ENCODE data around the gene UTY.

Gene UTY

GRCh38 chrY:13361656-13362636, 117.9 kb downstream of the UTY start:
- TF ChIP-seq ESRRG (CRISPR knock-in tag; IDR thresholded peaks at IDR 0.05) (no peak), CREB5 (CRISPR knock-in tag; IDR thresholded peaks at IDR 0.05; ENCODE audit: low read depth) (no peak)
- ATAC-seq, result no peak

- no peak for ATAC-seq
- no peak for TF ChIP-seq GLIS3 (CRISPR knock-in tag; IDR thresholded peaks at IDR 0.05)
- TF ChIP-seq, protein P1, sequence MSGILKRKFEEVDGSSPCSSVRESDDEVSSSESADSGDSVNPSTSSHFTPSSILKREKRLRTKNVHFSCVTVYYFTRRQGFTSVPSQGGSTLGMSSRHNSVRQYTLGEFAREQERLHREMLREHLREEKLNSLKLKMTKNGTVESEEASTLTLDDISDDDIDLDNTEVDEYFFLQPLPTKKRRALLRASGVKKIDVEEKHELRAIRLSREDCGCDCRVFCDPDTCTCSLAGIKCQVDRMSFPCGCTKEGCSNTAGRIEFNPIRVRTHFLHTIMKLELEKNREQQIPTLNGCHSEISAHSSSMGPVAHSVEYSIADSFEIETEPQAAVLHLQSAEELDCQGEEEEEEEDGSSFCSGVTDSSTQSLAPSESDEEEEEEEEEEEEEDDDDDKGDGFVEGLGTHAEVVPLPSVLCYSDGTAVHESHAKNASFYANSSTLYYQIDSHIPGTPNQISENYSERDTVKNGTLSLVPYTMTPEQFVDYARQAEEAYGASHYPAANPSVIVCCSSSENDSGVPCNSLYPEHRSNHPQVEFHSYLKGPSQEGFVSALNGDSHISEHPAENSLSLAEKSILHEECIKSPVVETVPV (CRISPR knock-in tag; IDR thresholded peaks at IDR 0.05), result no peak
- no peak for TF ChIP-seq ZFP30 (CRISPR knock-in tag; IDR thresholded peaks at IDR 0.05)
- no peak for TF ChIP-seq PATZ1 (CRISPR knock-in tag; IDR thresholded peaks at IDR 0.05; ENCODE audit: borderline replicate concordance)
- TF ChIP-seq ZNF70 (CRISPR knock-in tag; IDR thresholded peaks at IDR 0.05), result no peak
Measured at GRCh38 chrY:13351443-13351842, 128.4 kb downstream of the UTY start.

DNA sequence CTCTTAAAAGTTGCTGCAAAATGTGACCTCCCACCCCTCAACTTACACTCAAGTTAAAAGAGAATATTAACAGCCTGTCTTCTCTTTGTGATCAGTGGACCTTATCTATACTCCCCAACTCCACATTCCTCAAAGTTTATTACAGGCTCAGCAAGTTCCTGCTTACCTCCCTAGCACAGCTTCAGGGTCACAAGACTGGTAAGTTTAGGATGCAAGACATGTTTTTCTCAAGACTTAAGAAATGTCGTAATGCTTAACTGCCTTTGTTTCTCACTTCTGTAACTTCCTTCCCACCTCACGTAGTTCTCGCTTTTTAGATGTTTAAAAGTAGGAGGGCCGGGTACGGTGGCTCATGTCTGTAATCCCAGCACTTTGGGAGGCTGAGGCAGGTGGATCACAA, 132.7 kb downstream of the UTY start:
- no peak for TF ChIP-seq SNAI2 (CRISPR knock-in tag; IDR thresholded peaks at IDR 0.05)
- no peak for TF ChIP-seq ZC3H10 (CRISPR knock-in tag; IDR thresholded peaks at IDR 0.05)
- no peak for TF ChIP-seq BACH2 (CRISPR knock-in tag; IDR thresholded peaks at IDR 0.05; ENCODE audit: borderline replicate concordance)
- no peak for TF ChIP-seq CREB5 (CRISPR knock-in tag; IDR thresholded peaks at IDR 0.05; ENCODE audit: low read depth)
- TF ChIP-seq RARB (CRISPR knock-in tag; IDR thresholded peaks at IDR 0.05), result no peak
- no peak for TF ChIP-seq CSDC2 (CRISPR knock-in tag; IDR thresholded peaks at IDR 0.05)
- no peak for TF ChIP-seq ZNF8 (CRISPR knock-in tag; IDR thresholded peaks at IDR 0.05)
- no peak for TF ChIP-seq TOX (CRISPR knock-in tag; IDR thresholded peaks at IDR 0.05; ENCODE audit: borderline replicate concordance)
- no peak for TF ChIP-seq ZFP30 (CRISPR knock-in tag; IDR thresholded peaks at IDR 0.05)
- TF ChIP-seq ZNF565 (CRISPR knock-in tag; conservative IDR thresholded peaks at IDR 0.05; ENCODE audit: low read depth), result no peak
- TF ChIP-seq OSR1 (CRISPR knock-in tag; IDR thresholded peaks at IDR 0.05), result no peak
- TF ChIP-seq ISL1 (CRISPR knock-in tag; IDR thresholded peaks at IDR 0.05), result no peak
- TF ChIP-seq POU6F1 (CRISPR knock-in tag; IDR thresholded peaks at IDR 0.05; ENCODE audit: borderline replicate concordance, low read depth), result no peak
- no peak for TF ChIP-seq ESRRG (CRISPR knock-in tag; IDR thresholded peaks at IDR 0.05)
- TF ChIP-seq ZNF70 (CRISPR knock-in tag; IDR thresholded peaks at IDR 0.05), result no peak
- TF ChIP-seq PPARA (CRISPR knock-in tag; IDR thresholded peaks at IDR 0.05; ENCODE audit: borderline replicate concordance), result no peak
- no peak for TF ChIP-seq TCF4 (CRISPR knock-in tag; IDR thresholded peaks at IDR 0.05; ENCODE audit: borderline replicate concordance)
- no peak for ATAC-seq

DNA sequence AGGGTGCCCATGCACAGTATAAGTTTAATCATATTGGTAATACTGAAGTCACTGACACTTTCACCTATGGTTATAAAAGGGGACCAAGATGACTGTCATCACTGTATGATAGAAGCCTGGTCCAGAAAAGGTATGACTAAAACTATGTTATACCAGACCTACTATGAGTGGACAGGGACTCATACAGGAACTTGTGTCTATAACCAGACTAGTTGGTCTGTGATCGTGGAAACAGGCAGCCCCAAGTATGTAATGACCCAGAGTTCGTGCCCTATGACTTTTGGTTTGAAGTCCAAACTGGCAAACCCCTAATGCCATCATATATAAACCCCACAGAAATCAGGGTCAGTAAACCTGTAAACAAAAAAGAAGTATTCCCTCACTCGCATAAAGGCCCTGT, 134.3 kb downstream of the UTY start:
- ATAC-seq, result no peak
- no peak for TF ChIP-seq ZFP3 (CRISPR knock-in tag; IDR thresholded peaks at IDR 0.05)
- TF ChIP-seq ZC3H10 (CRISPR knock-in tag; IDR thresholded peaks at IDR 0.05), result no peak
- no peak for TF ChIP-seq PPARA (CRISPR knock-in tag; IDR thresholded peaks at IDR 0.05; ENCODE audit: borderline replicate concordance)
- TF ChIP-seq RARB (CRISPR knock-in tag; IDR thresholded peaks at IDR 0.05), result no peak
- TF ChIP-seq GLIS3 (CRISPR knock-in tag; IDR thresholded peaks at IDR 0.05), result no peak
- TF ChIP-seq ISL1 (CRISPR knock-in tag; IDR thresholded peaks at IDR 0.05), result no peak
- no peak for TF ChIP-seq OSR1 (CRISPR knock-in tag; IDR thresholded peaks at IDR 0.05)
- TF ChIP-seq ARNTL (CRISPR knock-in tag; IDR thresholded peaks at IDR 0.05; ENCODE audit: borderline replicate concordance, low read depth), result no peak
- TF ChIP-seq TSHZ2 (CRISPR knock-in tag; IDR thresholded peaks at IDR 0.05), result no peak
- no peak for TF ChIP-seq BACH2 (CRISPR knock-in tag; IDR thresholded peaks at IDR 0.05; ENCODE audit: borderline replicate concordance)
- TF ChIP-seq ZNF8 (CRISPR knock-in tag; IDR thresholded peaks at IDR 0.05), result no peak
- TF ChIP-seq TCF4 (CRISPR knock-in tag; IDR thresholded peaks at IDR 0.05; ENCODE audit: borderline replicate concordance), result no peak

Data from SK-N-SH treated with all-trans-retinoic acid at 6 μM for 48 hours (cell line).